HuH-7 (cell line): Measurements from ENCODE around the gene FRMPD2.
"Not testable (repeated sequence)": the region's sequence is repeated elsewhere in the genome, so short reads cannot be mapped to it uniquely, and the experiment has no call there.

ENCODE experiments used
- DNase-seq: peaks from one replicate; pipeline ENCODE4 v3.0.0; 2011; ENCODE audit warnings: low spot score

The FRMPD2 gene

DNA sequence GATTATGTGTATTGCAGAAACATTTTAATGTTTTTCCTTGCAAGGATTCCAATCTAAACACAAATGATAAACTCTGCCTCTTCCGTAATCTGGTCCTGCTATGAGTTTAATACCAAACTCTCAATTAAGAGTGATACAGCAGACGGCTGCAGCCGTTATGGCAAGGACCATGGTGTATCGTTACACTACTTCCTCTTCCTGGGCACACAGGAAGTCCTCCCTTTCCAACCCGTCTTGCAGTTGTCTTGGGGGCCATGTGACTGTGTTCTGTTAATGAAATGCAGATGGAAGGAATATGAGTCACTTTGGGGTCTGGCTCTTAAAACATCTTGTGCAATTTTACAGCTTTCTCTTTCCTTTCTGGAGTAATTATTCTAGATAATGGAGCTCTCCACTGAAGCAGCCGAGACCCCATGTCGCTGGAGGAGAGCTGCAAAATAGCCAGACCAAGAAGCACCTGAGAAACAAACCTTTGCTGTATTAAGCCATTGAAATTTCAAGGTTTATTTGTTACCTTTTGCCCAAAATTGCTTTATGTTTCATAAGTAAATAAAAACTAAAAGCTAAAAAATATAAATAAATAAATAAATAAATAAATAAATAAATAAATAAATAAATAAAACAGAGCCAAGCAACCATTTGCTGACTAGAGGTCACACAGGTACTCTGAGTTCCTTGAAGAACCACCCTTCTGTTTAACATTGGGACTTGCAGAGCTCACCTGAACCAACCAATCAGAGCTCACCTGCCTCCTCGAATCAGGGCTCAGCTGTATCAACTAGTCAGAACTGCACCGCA is 74.7 kb downstream of the FRMPD2 start:
- no peak for DNase-seq

DNA sequence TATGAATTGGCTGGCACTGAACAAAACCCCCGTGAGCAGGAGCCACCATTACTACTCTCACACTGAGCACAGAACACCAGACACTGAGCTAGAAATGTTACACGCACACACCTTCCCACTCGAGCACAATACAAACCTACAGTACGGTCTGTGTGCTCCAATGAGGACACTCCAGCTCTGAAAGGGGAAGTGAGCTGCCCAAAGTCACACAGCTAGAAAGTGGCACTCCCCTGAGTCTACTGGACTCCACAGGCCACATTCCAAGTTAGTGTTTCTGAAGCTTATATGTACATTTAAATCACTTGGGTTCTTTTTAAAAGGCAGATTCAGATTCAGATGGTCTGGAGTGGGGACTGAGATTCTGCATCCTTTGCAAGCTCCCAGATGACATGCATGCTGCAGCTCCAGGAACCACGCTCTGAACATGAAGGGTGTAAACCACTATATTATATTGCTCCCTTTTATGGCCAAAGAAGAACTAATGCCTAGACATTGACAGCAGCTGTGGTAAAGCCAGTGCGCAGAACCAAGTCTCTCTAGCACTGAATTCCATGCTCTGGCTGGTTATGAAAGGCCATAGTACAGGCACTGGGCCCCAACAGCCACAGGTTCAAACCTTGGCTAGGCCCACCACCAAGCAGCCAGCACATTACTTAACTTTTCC is 77.1 kb downstream of the FRMPD2 start:
- DNase-seq: no peak

DNA sequence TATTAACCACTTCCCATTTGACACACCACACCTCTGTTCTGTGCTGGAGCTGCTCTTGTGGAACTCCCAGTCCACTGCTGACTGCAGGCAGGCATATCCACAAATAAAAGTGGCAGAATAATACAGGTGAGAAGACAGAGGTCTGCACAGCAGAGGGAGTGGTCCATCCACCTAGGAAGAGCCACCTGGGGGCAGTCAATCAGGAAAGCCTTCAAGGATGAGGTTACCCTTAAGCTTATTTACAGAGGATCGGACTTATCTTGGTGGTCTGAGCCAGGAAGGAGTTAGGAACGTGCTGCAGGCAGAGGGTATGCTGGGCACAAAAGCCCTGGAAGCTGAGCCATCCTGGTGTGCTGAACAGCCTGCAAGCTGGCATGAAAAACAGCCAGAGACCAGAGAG is 78.7 kb downstream of the FRMPD2 start:
- DNase-seq: no peak

DNA sequence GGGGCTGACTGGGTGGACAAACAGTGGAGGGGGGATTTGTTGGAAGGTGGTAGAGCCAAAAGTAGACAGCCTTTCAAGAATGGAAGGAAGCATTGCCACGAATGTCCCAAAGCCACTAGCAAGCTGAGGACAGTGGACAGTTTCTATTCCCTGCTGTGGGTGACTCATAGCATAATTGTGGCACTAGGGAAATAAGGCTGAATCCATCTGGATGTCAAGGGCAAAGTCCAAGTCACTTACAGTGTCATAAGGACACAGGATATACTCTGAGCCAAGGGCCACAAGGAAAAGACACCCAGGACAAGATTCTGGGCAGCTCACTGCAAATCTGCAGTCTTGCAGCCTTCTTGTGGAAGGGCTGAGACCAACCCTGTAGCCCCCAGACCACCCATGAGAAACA is 79.7 kb downstream of the FRMPD2 start:
- peak; percentile 30 for DNase-seq

DNA sequence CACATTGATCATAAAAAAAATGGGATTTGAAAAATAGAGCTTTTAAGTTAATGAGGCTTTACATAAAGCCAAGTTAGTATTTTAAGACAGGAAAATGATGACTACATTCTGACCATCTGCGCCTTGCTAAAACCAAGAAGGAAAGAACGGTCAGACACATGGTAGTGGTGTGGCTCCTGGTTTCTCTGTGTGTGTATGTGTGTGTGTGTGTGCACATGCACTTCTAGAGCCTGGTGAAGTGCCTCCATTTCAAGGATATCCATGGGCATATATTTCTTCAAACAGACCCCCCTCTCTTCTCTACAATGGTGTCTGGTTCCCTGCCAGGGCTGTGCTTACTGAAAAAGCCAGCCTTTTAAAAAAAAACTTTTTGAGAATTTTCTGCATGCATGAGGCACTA is 80.9 kb downstream of the FRMPD2 start:
- DNase-seq: no peak

DNA sequence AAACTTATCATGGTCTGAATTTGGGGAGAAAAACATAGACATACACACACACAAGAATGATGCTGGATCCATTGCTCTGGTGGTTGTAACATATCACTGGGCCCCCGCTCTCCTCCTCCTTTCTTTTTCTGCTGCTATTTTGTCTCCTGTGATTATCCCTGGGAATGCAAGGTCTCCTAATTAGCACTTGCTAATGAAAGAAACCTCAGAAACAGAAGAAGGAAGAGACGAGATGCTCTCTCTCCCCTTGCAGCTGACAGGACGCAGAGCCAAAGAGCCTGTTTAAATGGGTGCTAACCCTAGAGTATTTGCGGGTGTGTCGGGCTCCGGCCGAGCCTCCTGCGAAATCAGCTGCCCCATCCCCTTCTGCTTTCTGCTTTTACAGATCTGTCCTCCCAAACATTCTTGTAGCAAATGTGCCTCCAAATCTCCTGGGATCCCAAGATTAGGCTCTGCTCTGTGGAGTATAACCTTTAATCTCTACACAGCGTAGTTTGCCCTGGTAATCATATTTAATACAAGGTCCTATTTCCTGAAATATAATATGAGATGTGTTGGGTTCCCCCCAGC is 81.5 kb downstream of the FRMPD2 start:
- DNase-seq: no peak

DNA sequence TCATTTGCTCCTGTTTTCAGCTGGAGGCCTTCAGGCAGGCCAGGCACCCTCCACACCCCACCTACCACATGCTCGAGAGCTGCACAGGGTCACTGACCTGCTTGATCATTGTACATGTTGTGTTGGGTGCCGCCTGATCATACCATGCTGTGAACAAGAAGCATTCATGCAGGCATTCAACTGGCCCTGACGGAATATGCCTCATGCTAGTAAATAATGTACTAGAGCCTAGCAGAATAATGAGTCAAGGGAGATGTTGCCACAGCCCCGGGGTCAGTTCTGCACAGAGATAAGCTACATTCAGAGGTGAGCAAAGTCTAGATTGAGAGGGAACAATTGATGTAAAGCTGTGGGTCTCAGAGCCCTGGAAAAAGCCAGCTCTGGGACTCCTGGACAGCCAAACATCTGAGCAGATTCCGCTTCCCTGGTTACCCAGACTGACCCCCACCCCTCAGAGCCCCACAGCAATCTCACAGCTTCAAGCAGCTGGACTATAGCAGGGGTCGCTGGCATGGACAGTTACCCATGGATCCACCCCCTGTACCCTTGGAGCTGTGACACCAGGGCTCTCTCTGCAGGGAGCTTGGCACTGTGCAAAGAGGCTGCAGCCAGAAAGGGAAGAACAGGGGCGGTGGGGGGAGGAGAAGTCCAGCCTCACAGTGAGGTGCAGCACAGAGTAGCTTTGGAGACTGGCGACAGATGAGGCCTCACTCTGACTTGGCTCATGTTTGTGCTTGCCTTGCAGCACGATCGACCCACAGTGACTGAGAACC is 86.6 kb downstream of the FRMPD2 start:
- peak; percentile 47 for DNase-seq

DNA sequence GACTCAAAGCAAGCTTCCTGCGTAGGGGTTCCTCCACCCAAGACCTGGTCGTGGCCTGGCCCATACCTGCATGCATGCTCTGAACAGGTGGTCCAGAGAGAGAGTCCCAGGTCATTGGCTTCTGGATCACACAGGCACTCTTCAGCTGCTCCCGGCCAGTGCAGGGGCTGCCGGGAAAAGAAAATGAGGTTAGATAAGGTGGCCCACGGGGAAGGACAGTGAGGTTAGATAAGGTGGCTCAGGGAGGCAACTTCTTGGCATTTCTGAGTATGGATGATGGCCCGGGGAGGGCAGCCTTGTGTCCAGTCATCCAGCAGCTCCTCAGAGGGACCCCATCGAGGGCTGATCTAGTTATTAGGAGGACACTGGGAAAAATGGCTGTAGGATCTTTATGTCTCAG is 87.4 kb downstream of the FRMPD2 start:
- DNase-seq: no peak

DNA sequence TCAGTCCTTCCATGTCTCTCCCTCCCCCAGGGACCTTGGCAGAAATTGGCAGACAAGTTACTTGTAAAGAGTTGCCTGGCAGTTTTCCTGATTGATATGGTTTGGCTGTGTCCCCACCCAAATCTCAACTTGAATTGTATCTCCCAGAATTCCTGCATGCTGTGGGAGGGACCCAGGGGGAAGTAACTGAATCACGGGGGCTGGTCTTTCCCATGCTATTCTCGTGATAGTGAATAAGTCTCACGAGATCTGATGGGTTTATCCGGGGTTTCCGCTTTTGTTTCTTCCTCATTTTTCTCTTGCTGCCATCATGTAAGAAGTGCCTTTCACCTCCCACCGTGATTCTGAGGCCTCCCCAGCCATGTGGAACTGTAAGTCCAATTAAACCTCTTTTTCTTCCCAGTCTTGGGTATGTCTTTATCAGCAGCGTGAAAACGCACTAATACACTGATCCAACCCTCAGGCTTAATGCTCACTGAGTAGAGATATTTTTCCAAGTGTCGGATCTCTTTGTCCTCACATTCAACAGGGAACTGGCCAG is 88.2 kb downstream of the FRMPD2 start:
- DNase-seq: not testable (repeated sequence)

DNA sequence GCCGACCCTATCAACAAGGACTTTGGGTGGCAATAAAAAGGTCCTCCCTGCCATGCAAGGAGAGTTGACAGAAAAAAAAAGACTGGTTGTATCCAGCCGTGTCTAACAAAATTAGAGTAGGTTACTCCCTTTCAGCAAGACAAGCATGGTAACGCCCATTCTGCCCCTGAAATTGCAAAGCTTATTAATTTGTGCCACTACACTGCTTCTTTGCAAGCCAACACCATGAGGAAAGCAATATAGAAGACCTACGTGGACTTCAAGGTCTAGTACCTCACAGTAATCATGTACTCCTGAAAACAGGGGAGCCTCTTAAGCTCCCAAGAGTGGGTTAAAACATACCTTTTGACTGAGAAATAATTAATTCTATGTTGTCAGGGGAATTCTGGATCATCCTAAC is 90.3 kb downstream of the FRMPD2 start:
- DNase-seq: no peak

DNA sequence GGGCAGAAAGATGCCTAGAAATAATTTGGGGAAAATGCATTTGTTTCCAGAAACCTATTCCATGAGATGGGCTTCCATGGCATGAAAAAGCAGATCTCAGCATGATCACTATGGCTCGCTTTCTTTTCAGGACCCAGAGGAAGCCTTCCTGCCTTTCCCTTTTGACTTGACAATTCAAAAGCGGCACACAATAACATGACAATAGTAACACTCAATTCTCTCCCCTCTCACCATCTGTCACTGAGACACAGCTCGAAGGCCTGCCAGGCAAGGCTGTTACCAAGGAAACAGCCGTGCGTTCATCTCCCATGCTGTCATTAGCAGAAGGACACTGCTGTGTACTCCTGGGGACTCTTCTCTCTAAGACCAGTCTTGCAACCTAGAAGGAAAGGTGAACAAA is 101.8 kb downstream of the FRMPD2 start:
- not testable (repeated sequence) for DNase-seq

DNA sequence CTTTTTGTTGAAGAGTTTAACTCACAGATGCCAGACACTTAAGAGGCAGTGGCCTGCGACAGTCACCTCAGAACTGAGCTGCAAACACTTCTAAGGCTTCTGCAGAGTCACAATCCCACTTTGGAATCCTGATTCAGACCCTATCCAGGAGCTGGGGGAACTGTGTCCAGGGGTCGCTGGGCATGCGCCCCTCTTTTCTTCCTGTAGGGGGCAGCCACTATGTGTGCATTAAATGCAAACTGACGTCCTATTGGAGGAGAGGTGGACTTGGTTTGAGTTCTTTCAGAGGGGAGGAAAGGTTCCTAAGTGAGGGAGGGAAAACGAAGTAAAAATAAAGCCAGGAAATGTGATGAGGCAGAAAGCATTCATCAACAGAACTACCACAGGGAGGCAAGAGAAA is 113.8 kb downstream of the FRMPD2 start:
- DNase-seq: not testable (repeated sequence)

DNA sequence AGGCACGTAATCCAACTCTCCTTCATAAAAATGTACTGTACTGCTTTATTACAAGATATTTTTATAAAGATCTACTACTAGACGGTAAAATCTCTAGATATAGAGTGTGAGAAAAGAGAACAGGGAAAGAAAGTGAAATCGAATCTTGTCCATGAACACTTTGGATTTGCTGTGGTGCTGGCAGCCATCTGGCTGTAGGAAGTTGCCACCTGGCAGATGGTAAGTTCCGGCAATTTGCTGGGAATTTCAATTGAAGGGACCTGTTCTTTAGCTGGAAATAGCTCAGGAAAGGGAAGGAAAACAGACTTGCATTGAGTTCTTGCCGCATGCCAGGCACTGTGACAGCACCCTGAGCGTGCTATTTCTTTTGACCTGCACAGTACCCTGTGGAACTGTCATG is 114.3 kb downstream of the FRMPD2 start:
- not testable (repeated sequence) for DNase-seq

DNA sequence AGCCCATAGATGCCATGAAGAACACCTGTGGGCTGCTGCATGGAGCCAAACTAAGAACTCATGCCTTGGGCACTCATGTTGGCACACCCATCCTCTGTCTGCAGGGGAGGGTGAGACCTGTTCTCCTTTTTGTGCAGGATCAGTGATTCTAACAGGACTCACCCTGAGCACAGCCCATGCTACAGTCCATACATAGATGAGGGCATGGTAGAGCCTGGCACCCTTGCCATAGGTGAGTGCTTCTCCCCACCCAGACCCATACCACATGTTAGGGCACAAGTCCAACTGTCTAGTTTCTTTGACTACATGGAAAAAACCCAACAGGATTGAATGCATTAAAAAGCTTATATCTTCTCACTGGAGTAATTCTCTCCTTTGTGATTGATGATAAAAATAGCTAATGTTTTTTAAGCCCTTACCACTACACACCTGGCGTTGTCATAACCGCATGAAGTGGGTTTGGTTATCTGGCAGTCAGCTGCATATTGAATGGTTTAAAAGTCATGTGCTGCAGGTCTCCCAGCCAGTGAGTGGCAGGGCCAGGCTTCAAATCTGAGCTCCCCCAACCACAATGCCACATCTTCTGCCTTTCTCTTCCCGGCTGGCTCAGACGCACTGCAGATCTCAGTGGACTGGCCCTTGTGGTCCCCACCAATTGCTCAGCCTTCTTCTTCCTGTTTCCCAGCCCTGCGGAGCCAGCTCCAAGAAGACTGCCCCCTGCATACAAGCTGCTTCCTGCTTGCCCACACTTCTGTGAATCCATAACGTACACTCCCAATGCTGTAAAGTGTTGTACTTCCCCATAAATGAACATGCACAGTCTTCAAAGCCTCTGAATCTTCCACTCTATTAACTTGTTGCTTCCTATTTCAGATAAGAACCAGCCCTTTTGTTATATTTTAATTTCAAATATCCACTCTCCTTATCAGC is 120.0 kb downstream of the FRMPD2 start:
- not testable (repeated sequence) for DNase-seq

DNA sequence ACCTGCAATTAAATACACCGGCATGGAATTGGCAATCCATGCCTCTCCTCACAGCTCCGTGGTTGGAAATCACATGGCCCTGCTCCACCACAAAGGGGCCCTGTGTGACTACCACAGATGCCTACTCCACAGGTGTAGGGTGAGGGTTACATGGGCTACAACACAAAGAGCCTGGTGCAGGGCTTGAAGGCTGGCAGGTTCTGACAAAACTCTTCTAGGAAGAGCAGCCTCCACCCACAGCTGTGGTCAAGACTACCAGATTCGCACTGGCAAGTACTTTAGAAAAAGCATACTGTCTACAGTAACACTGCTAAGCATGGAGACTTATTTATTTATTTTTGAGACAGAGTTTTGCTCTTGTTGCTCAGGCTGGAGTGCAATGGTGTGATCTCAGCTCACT is 126.9 kb downstream of the FRMPD2 start:
- DNase-seq: not testable (repeated sequence)

DNA sequence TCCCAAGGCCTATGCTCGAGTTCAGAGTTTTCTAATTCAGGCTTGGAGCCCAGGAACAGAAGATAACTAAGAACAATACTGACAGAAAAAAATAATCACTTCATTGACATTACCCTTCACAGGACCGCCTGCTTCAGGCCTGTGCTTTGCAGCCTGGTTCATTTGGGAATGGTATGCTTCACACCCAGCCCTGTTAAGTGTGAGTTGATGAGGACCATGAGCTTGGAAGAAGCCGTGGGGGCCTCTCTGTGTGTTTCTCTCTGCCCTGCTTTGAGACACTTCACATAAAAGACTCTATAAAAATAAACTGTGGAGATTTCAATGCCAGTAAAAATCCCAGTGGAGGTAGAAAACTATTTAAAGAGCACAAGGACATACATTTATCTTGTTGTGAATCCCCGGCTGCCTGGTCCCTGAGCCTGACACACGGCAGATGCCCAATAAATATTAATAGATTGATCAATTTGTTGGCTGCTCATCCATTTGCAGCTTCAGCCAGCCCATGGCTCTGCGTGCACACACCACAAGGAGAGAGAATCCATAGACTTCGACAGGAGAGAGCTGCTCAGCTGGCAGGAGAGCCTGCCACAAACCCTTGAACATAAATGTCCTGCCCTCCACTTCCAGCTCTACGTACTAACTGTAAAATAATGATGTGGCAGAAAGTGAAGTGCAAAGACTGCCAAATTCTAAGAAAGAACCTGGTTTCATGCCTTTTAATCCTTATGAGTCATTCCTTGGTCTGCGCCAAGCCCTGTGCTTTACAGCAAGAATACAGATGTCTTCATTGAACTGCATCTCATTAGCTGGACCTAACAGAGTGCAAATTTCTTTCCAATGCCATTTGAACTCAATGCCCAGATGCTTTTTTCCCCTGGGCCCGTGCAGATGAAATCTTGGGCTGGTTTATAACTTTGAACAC is 130.5 kb downstream of the FRMPD2 start:
- not testable (repeated sequence) for DNase-seq

DNA sequence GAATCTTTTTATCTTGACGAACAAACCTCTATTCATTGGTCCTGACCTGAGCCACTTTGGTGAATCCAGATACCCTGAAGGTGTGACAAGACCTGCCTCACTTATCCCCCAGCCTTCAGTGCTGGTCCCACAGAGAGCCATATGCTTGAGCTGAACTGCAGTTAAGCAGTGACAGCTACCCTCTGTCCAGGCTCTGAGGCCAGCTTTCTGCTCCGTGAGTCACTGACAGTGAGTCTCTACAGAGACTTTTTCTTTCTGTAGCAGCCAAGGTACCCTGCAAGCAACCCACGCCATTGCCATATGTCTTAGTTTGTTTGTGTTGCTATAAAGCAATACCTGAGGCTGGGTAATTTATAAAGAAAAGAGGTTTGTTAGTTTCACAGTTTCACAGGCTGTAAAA is 133.5 kb downstream of the FRMPD2 start:
- DNase-seq: not testable (repeated sequence)

DNA sequence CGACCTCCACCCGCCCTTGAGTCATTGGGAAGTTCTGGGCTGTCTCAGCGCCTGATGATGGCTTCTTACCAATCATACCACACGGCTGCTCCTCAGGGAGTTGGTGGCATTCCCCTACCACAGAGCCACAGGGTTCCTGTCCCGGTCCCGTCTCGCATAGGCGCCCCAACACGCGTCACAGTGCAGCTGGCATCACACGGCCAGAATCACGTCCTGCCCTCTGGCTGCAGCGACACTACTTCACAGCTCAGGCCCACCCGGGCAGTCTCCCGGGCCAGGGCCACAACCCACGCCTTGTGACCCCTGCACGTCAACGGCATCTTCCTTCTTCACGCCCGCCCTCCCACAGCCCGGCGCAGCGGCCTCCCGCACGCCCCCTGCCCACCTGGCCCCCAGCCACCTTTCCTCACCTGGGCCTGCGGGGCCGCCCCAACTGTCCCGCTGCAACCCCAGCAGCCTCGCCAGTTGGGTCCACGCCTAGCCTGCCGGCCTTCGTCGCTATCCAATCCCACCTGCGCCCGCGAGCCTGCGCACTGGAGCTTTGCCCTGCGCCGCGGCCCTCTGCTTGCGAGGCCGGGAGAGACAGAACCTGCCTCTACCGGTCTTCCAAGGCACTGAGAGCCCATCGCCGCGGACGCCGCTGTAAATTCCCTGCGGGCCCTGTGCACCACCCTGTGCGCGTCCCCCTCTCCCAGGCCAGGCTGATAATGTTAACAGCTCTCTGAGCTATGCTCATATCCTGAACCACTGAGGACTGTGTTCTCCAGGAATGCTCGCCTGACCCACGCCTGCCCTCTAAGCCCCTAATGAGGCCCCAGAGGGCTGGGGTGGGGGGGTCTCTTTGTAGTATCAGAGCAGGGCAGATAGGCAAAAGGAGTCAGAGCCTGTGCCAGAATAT is 134.3 kb downstream of the FRMPD2 start:
- not testable (repeated sequence) for DNase-seq

DNA sequence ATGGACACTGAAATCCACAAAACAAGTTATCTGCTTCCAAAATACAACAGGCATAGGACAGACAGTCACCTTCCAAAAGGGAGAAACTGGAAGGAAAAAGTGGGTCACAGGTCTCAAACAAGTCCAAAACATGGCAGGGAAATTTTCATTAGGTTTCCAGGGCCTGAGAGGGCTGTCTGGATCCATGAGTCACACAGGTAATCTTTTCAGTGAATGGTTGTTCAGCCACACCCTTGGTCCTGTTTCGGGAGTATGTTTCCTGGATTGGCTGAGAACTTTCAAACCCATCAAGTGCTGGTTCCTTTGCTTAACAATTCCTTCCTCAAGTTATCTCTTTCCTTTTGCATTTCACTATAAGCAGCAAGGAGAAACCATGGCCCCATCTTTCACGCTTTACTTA is 145.5 kb downstream of the FRMPD2 start:
- not testable (repeated sequence) for DNase-seq
